ENCODE data around the gene CCL5.

The CCL5 gene

DNA sequence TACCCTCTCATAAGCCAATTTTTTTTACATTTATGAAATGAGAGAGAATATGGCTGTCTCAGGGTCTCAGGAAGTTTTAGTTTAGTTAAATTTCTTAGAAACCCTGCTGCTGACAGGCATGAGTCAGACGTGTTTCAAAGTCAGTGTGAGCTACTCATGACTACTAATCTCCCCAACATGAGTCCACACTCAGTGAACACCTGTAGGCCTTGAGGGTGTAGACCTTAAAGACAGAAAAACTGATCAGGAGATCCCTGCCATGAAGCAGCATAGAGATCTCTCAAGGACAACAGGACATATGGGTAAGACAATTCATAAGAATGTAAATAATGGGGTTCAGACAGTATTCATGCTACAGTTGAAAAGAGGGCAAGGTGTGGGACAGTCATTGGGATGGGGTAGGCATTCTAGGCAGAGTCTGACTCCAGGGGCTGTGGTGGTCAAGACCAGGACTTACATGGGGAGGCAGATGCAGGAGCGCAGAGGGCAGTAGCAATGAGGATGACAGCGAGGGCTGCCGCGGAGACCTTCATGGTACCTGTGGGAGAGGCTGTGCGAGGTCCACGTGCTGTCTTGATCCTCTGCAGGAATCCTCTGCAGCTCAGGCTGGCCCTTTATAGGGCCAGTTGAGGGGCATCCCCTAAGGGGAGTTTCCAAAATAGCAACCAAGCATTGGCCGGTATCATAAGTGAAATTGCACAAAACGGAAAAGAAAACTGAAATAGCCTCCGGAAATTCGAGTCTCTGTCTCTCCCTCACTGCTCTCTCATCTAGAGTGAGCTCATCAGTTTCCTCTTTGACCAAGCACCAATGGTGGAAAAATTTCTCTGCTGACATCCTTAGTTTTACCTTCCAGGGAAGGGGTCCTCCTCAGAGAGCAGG, at the start of gene CCL5:
Gene CCL5 (minus strand): TSS at position 588 of the 882 bp plus-strand sequence.
- no peak within 1 kb of the TSS for H3K4me3 ChIP-seq (ENCODE audit: low read depth, low read length)
- H3K27ac ChIP-seq (ENCODE audit: low read depth, low read length), result no peak within 1 kb of the TSS
- no peaks in the 10 kb centered on the region for H3K4me1 ChIP-seq (ENCODE audit: control insufficient read depth, insufficient read depth, low read length)
- no peaks in the 10 kb centered on the region for H3K9me3 ChIP-seq (ENCODE audit: control insufficient read depth, insufficient read depth, low read depth, low read length)
- no peak within 1 kb of the TSS for H3K9ac ChIP-seq (ENCODE audit: low read length)
- H3K27me3 ChIP-seq (ENCODE audit: control insufficient read depth, insufficient read depth, low read length), result no peaks in the 10 kb centered on the region
- no peaks in the 10 kb centered on the region for H3K36me3 ChIP-seq (ENCODE audit: control insufficient read depth, insufficient read depth, low read length)

DNA sequence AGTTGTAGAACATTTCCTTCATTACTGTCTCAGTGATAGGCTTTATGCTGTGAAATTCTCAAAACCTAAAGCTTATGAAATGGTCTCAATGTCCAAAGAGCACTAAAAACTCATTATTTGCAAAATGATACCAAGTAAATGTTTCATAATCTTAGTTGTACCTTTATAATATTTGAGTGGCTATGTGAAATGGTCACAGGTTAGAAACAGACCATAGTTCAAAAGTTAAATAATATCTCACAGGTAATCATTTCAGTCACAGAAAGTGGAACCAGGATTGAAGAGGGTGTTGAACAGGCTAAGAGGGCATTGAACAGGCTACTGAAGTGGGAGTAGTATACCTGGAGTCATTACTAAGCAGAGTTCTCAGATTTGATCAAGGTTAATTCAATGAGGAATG, 47.6 kb upstream of the CCL5 start:
- Histone ChIP-seq H3K9ac (ENCODE audit: low read length) (no peak overlapping the region), H3K4me3 (ENCODE audit: low read depth, low read length) (no peak overlapping the region), H3K4me1 (ENCODE audit: control insufficient read depth, insufficient read depth, low read length) (peaks cover 11% of the 10 kb centered on the region)

DNA sequence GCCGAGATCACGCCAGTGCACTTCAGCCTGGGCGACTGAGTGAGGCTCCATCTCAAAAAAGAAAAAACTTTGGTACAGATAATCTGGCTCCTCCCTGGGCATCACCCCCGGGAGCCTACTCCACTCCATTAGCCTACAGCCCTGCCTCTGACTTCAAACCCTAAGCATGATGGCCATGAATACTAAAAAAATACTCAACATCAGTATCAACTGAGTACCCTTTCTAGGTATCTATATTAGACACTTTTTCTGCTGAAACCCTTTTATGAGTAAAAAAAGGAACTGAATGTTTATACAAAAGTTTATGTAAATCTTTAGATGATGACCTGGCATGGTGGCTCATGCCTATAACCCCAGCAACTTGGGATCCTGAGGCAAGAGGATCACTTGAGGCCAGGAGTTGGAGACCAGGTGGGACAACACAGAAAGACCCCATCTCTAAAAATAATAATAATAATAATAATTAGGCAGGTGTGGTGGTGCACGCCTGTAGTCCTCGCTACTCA, 43.5 kb upstream of the CCL5 start:
- Histone ChIP-seq H3K27ac (ENCODE audit: low read depth, low read length) (no peak overlapping the region), H3K36me3 (ENCODE audit: control insufficient read depth, insufficient read depth, low read length) (peaks cover 9% of the 10 kb centered on the region), H3K4me3 (ENCODE audit: low read depth, low read length) (no peak overlapping the region), H3K27me3 (ENCODE audit: control insufficient read depth, insufficient read depth, low read length) (no peaks in the 10 kb centered on the region), H3K4me1 (ENCODE audit: control insufficient read depth, insufficient read depth, low read length) (no peaks in the 10 kb centered on the region), H3K9ac (ENCODE audit: low read length) (no peak overlapping the region), H3K9me3 (ENCODE audit: control insufficient read depth, insufficient read depth, low read depth, low read length) (no peaks in the 10 kb centered on the region)

More for the DNA sequence above, 47.6 kb upstream of the CCL5 start:
- Histone ChIP-seq H3K27me3 (ENCODE audit: control insufficient read depth, insufficient read depth, low read length) (peaks cover 4% of the 10 kb centered on the region; the same call in 1 of the 2 replicates), H3K9me3 (ENCODE audit: control insufficient read depth, insufficient read depth, low read depth, low read length) (no peaks in the 10 kb centered on the region), H3K36me3 (ENCODE audit: control insufficient read depth, insufficient read depth, low read length) (peaks cover 4% of the 10 kb centered on the region), H3K27ac (ENCODE audit: low read depth, low read length) (no peak overlapping the region)

DNA sequence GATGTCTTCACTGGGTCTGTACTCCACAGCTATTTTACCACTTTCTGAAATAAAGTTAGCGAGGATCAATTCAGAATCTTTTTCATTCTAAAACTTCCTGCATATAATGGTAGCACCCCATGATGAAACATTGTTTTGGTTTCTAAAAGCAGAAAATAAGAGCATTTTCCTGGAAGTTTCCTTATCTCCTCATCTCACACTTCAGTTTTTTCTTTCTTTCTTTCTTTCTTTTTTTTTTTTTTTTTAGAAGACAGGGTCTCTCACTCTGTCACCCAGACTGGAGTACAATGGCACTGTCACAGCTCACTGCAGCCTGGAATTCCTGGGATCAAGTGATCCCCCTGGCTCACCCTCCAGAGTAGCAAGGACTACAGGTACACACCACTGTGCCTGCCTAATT, 40.1 kb upstream of the CCL5 start:
- no peaks in the 10 kb centered on the region for H3K27me3 ChIP-seq (ENCODE audit: control insufficient read depth, insufficient read depth, low read length)
- H3K9me3 ChIP-seq (ENCODE audit: control insufficient read depth, insufficient read depth, low read depth, low read length), result peaks cover 7% of the 10 kb centered on the region; the same call in 1 of the 2 replicates
- no peak overlapping the region for H3K27ac ChIP-seq (ENCODE audit: low read depth, low read length)
- no peak overlapping the region for H3K9ac ChIP-seq (ENCODE audit: low read length)
- H3K4me1 ChIP-seq (ENCODE audit: control insufficient read depth, insufficient read depth, low read length), result no peaks in the 10 kb centered on the region
- peaks cover 9% of the 10 kb centered on the region for H3K36me3 ChIP-seq (ENCODE audit: control insufficient read depth, insufficient read depth, low read length)
- no peak overlapping the region for H3K4me3 ChIP-seq (ENCODE audit: low read depth, low read length)

DNA sequence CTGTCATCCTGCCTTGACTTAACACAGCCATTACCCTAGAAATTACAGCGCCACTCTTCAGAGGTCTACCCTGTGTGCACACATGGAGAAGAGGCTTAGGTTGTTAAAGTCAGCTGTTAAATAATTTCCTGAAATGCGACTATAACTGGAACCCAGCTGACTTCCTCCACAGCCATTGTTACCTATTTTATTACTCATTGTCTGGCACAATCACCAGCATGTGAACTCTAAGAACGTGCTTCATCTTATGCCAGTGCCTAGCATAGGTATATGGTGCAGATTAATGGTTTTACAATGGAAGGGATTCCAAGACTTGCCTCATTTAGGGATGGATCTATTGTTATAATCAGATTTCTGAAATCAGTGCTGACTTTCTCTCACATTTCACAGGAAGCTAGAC, 38.5 kb upstream of the CCL5 start:
- no peaks in the 10 kb centered on the region for H3K4me1 ChIP-seq (ENCODE audit: control insufficient read depth, insufficient read depth, low read length)
- no peak overlapping the region for H3K9ac ChIP-seq (ENCODE audit: low read length)

DNA sequence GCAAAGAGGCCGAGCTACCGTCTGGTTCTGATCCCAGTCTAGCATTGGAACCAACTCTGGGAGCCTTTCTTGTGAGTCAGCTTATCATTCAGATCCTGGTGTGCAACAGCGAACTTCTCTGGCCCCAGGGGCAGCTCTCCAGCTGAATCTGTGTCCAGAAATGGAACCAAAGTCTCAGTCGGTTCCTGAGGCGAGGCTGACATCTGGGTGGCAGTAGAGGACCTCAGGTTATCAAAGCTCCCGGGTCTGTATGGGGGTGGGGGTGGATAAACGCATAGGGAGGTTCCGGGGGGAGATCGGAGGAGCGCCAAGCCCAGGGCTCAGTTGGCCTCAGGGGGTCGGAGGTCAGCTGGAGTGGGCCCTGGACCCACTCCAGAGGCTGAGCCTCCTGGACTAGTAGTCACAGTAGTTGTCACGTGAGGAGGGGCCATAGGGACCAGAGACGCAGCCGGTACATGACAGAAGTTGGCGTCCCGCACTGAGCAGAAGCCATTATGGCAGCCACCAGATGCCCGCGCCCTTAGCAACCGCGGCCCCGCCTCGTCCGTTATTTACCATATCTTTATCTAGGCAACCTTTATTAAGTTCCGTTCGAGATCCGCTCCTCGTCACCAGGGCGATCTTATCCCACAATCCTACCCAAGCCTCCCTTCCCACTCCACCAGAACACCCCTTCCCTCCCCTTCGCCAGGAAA, 37.5 kb upstream of the CCL5 start:
- no peaks in the 10 kb centered on the region for H3K4me1 ChIP-seq (ENCODE audit: control insufficient read depth, insufficient read depth, low read length)
- no peak overlapping the region for H3K4me3 ChIP-seq (ENCODE audit: low read depth, low read length)

More for the DNA sequence above, 38.5 kb upstream of the CCL5 start:
- H3K4me3 ChIP-seq (ENCODE audit: low read depth, low read length), result no peak overlapping the region
- peaks cover 15% of the 10 kb centered on the region; the same call in 1 of the 2 replicates for H3K9me3 ChIP-seq (ENCODE audit: control insufficient read depth, insufficient read depth, low read depth, low read length)
- peaks cover 5% of the 10 kb centered on the region; the same call in 1 of the 2 replicates for H3K36me3 ChIP-seq (ENCODE audit: control insufficient read depth, insufficient read depth, low read length)
- no peak overlapping the region for H3K27ac ChIP-seq (ENCODE audit: low read depth, low read length)
- no peaks in the 10 kb centered on the region for H3K27me3 ChIP-seq (ENCODE audit: control insufficient read depth, insufficient read depth, low read length)

DNA sequence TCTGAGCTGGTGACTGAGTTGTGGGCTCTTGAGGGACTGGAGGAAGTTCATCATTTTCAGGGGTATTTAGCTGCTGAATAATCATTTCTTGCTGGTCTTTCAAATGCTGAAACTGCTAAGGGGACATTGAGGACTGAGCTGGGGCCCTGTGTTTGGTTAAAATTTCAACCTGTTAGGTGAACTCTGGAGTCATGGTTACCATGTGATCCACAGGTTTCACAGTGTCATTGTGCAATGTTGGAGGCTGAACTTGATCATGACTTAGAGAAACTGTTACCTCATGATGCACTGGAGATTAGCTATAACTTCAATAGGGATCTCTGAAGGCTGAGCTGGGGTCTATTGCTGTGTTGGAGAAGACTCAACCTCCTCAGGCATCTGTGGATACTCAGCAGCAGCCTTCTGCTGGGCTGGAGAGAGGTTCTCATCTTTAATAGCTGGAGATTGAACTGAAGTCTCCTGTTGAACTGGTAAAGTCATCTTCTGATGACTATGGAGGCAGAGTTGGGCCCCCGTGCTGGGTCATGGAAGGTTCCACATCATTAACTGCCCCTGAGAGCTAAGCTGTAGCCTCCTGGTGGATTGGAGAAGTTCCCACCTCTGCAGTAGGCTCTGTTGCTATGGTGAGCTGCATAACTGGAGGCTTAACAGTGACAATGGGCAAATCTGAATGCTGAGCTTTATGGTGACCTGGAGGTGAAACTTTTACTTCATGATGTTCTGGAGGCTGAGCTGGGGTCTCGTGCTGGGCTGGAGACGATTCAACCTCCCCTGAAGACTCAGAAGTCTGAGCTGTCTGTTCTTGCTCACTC, 35.2 kb upstream of the CCL5 start:
- Histone ChIP-seq H3K4me3 (ENCODE audit: low read depth, low read length) (no peak overlapping the region), H3K27ac (ENCODE audit: low read depth, low read length) (no peak overlapping the region), H3K27me3 (ENCODE audit: control insufficient read depth, insufficient read depth, low read length) (no peaks in the 10 kb centered on the region), H3K4me1 (ENCODE audit: control insufficient read depth, insufficient read depth, low read length) (no peaks in the 10 kb centered on the region), H3K9me3 (ENCODE audit: control insufficient read depth, insufficient read depth, low read depth, low read length) (peaks cover 20% of the 10 kb centered on the region; the same call in 1 of the 2 replicates), H3K36me3 (ENCODE audit: control insufficient read depth, insufficient read depth, low read length) (no peaks in the 10 kb centered on the region), H3K9ac (ENCODE audit: low read length) (no peak overlapping the region)

More for the DNA sequence above, 37.5 kb upstream of the CCL5 start:
- Histone ChIP-seq H3K27me3 (ENCODE audit: control insufficient read depth, insufficient read depth, low read length) (no peaks in the 10 kb centered on the region), H3K36me3 (ENCODE audit: control insufficient read depth, insufficient read depth, low read length) (peaks cover 4% of the 10 kb centered on the region; the same call in 1 of the 2 replicates), H3K27ac (ENCODE audit: low read depth, low read length) (no peak overlapping the region), H3K9me3 (ENCODE audit: control insufficient read depth, insufficient read depth, low read depth, low read length) (peaks cover 19% of the 10 kb centered on the region; the same call in 1 of the 2 replicates), H3K9ac (ENCODE audit: low read length) (no peak overlapping the region)

DNA sequence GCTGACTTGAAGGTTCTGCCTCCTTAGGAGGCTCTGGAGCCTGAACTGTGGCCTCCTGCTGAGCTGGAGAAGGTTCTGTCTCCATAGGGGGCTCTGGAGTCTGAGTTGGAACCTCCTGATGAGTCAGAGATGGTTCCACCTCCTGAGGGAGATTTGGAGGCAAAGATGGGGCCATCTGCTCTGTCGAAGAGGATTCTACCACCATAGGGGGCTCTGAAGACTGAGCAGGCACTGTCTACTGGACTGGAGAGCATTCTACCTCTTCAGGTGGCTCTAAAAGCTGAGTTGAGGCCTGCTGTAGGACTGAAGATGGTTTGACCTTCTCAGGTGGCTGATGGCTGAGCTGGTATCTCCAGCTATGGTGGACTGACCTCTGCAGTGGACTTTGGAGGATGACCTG, 34.2 kb upstream of the CCL5 start:
- Histone ChIP-seq H3K36me3 (ENCODE audit: control insufficient read depth, insufficient read depth, low read length) (no peaks in the 10 kb centered on the region), H3K27ac (ENCODE audit: low read depth, low read length) (no peak overlapping the region), H3K4me3 (ENCODE audit: low read depth, low read length) (no peak overlapping the region), H3K9ac (ENCODE audit: low read length) (no peak overlapping the region), H3K4me1 (ENCODE audit: control insufficient read depth, insufficient read depth, low read length) (no peaks in the 10 kb centered on the region), H3K27me3 (ENCODE audit: control insufficient read depth, insufficient read depth, low read length) (no peaks in the 10 kb centered on the region), H3K9me3 (ENCODE audit: control insufficient read depth, insufficient read depth, low read depth, low read length) (peaks cover 26% of the 10 kb centered on the region; the same call in 1 of the 2 replicates)

DNA sequence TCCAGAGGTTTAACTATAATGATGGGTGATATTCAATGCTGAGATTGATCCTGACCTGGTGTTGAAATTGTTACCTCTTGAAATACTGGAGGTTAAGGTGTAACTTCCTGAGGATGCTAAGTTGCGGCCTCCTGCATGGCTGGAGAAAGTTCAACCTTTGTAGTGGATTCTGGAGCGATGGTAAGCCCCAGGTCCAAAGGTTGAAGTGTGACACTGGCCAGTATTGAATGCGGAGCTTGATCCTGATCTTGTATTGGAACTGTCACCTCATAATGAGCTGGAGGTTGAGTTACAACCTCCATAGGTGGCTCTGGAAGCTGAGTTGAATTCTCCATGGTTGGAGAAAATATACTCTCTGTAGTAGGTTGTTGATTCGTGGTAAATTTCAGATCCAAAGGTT, 33.4 kb upstream of the CCL5 start:
- H3K27ac ChIP-seq (ENCODE audit: low read depth, low read length), result no peak overlapping the region
- H3K9me3 ChIP-seq (ENCODE audit: control insufficient read depth, insufficient read depth, low read depth, low read length), result peaks cover 26% of the 10 kb centered on the region; the same call in 1 of the 2 replicates
- no peaks in the 10 kb centered on the region for H3K4me1 ChIP-seq (ENCODE audit: control insufficient read depth, insufficient read depth, low read length)
- H3K4me3 ChIP-seq (ENCODE audit: low read depth, low read length), result no peak overlapping the region
- no peak overlapping the region for H3K9ac ChIP-seq (ENCODE audit: low read length)
- no peaks in the 10 kb centered on the region for H3K27me3 ChIP-seq (ENCODE audit: control insufficient read depth, insufficient read depth, low read length)
- H3K36me3 ChIP-seq (ENCODE audit: control insufficient read depth, insufficient read depth, low read length), result no peaks in the 10 kb centered on the region

DNA sequence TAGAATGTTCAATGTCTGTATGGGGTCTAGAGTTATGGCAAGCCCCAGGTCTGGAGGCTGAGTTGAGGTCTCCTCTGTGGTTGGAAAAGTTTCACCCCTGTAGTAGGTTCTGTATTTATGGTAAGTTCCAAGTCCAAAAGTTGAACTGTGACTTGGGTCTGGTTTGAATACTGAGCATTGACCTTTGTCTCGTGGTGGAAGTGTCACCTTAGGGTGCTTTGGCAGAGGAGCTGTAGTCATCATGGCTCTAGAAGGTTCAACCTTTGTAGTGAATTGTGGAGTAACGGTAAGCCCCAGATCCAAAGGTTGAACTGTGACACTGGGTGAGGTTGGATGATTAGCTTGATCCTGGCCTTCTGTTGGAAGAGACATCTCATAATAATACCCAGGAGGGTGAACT, 32.8 kb upstream of the CCL5 start:
- Histone ChIP-seq H3K9ac (ENCODE audit: low read length) (no peak overlapping the region), H3K27ac (ENCODE audit: low read depth, low read length) (no peak overlapping the region), H3K27me3 (ENCODE audit: control insufficient read depth, insufficient read depth, low read length) (no peaks in the 10 kb centered on the region), H3K4me3 (ENCODE audit: low read depth, low read length) (no peak overlapping the region), H3K4me1 (ENCODE audit: control insufficient read depth, insufficient read depth, low read length) (no peaks in the 10 kb centered on the region), H3K9me3 (ENCODE audit: control insufficient read depth, insufficient read depth, low read depth, low read length) (peaks cover 26% of the 10 kb centered on the region; the same call in 1 of the 2 replicates), H3K36me3 (ENCODE audit: control insufficient read depth, insufficient read depth, low read length) (no peaks in the 10 kb centered on the region)
